RWPE2 (cell line): ENCODE data around the gene DCAF4L1.

Experiments used
- ATAC-seq: fragments of 200-7000 bp; cut with Tn5 transposase; 3 replicates; pipeline ENCODE4 v1.9.1; 2021; ENCODE audit warnings: low read depth
- DNase-seq: peaks from one replicate; pipeline ENCODE4 v3.0.0-alpha.2; 2020; ENCODE audit warnings: low spot score
- H3K27ac ChIP-seq: fragments of 450-650 bp; 2 replicates; pipeline ENCODE4 v1.5.1; 2017; ENCODE audit warnings: mild to moderate bottlenecking; ENCODE audit not compliant: poor library complexity, severe bottlenecking
- H3K27me3 ChIP-seq: fragments of 250-450 bp; sonication (Bioruptor Pico); 2 replicates; pipeline ENCODE4 v1.5.1; 2021; ENCODE audit warnings: mild to moderate bottlenecking, moderate library complexity; ENCODE audit not compliant: insufficient read depth, poor library complexity, severe bottlenecking
- H3K36me3 ChIP-seq: fragments of 250-450 bp; sonication (Bioruptor Pico); 2 replicates; pipeline ENCODE4 v1.5.1; 2020; ENCODE audit warnings: low read depth, mild to moderate bottlenecking, moderate library complexity
- H3K4me1 ChIP-seq: fragments of 250-450 bp; sonication (Bioruptor Pico); 2 replicates; pipeline ENCODE4 v1.5.1; 2021; ENCODE audit warnings: mild to moderate bottlenecking, moderate library complexity; ENCODE audit not compliant: insufficient read depth, poor library complexity, severe bottlenecking
- H3K4me3 ChIP-seq: fragments of 250-450 bp; sonication (Bioruptor Pico); 2 replicates; pipeline ENCODE4 v1.5.1; 2021; ENCODE audit warnings: mild to moderate bottlenecking, moderate library complexity; ENCODE audit not compliant: severe bottlenecking
- H3K9me3 ChIP-seq: fragments of 250-450 bp; sonication (Bioruptor Pico); 2 replicates; pipeline ENCODE4 v1.5.1; 2021; ENCODE audit warnings: mild to moderate bottlenecking, moderate library complexity; ENCODE audit not compliant: severe bottlenecking
- CTCF ChIP-seq: fragments of 450-650 bp; IDR thresholded peaks from one replicate; pipeline ENCODE4 v1.5.1; 2017; ENCODE audit warnings: mild to moderate bottlenecking, moderate library complexity; ENCODE audit not compliant: poor library complexity, severe bottlenecking

Gene DCAF4L1

GRCh38 chr4:41991916-41992767 is 10.6 kb downstream of the DCAF4L1 start:
- Histone ChIP-seq H3K4me1 (peaks cover 11% of the 10 kb centered on the region), H3K27me3 (no peaks in the 10 kb centered on the region), H3K9me3 (no peaks in the 10 kb centered on the region), H3K4me3 (peak overlapping the region; percentile 86), H3K36me3 (peaks cover 5% of the 10 kb centered on the region; the same call in 1 of the 2 replicates), H3K27ac (peak overlapping the region; percentile 42)
- peak; percentile 67 for DNase-seq
- ATAC-seq, result peak; percentile 78
- TF ChIP-seq CTCF, result no peak

GRCh38 chr4:41992967-41993857 is 11.7 kb downstream of the DCAF4L1 start:
- Histone ChIP-seq H3K4me1 (peaks cover 11% of the 10 kb centered on the region), H3K4me3 (no peak overlapping the region), H3K9me3 (no peaks in the 10 kb centered on the region), H3K27ac (no peak overlapping the region), H3K36me3 (peaks cover 8% of the 10 kb centered on the region; the same call in 1 of the 2 replicates), H3K27me3 (no peaks in the 10 kb centered on the region)
- no peak for TF ChIP-seq CTCF
- ATAC-seq (no peak), DNase-seq (no peak)

GRCh38 chr4:41994461-41994985 is 13.0 kb downstream of the DCAF4L1 start:
- TF ChIP-seq CTCF, result no peak

GRCh38 chr4:41998019-41998418 is 16.5 kb downstream of the DCAF4L1 start:
- H3K9me3 ChIP-seq, result no peaks in the 10 kb centered on the region
- H3K27ac ChIP-seq, result no peak overlapping the region
- no peak overlapping the region for H3K4me3 ChIP-seq
- H3K36me3 ChIP-seq, result peaks cover 32% of the 10 kb centered on the region
- TF ChIP-seq CTCF, result no peak
- ATAC-seq, result no peak
- H3K27me3 ChIP-seq, result no peaks in the 10 kb centered on the region
- no peak for DNase-seq
- H3K4me1 ChIP-seq, result no peaks in the 10 kb centered on the region

More at GRCh38 chr4:41994461-41994985, 13.0 kb downstream of the DCAF4L1 start:
- Histone ChIP-seq H3K27ac (no peak overlapping the region), H3K4me1 (peaks cover 7% of the 10 kb centered on the region), H3K36me3 (peaks cover 15% of the 10 kb centered on the region), H3K9me3 (no peaks in the 10 kb centered on the region), H3K4me3 (no peak overlapping the region), H3K27me3 (no peaks in the 10 kb centered on the region)
- DNase-seq (no peak), ATAC-seq (no peak)
